H1 (cell line): Measurements from ENCODE around the gene ZNF746. TPM values are rescaled to one million over a fixed set of nuclear protein-coding genes. Genes with fewer than 3 reads are reported as not detected.

Experiments used
- CTCF ChIA-PET: fragments of 300-600 bp; sonication (Branson Sonifier 250); formaldehyde crosslinking; loops from one replicate; lab custom pipeline; 2021; ENCODE audit not compliant: partially characterized antibody; lab: Charles Lee
- POLR2A ChIA-PET: fragments of 300-600 bp; sonication (Branson Sonifier 250); formaldehyde crosslinking; loops from one replicate; lab custom pipeline; 2021; ENCODE audit warnings: inconsistent platforms; ENCODE audit not compliant: partially characterized antibody; lab: Charles Lee
- DNase-seq, 2 experiments: peaks; one replicate each; pipeline versions ENCODE4 v3.0.0 to v3.0.0-alpha.2; 2010 to 2022; ENCODE audit warnings: low spot score in 2 of 2, low read depth in 1 of 2, mixed read lengths in 1 of 2
- FAIRE-seq: peaks from 2 replicates; lab custom pipeline; 2011; peaks lifted over from hg19 to GRCh38; lab: Jason Lieb, UNC
- H2AFZ ChIP-seq: 2 replicates; pipeline ENCODE4 v1.8.1; 2012; ENCODE audit warnings: low read length, inconsistent platforms
- H2AK5ac ChIP-seq: 2 replicates; pipeline ENCODE4 v1.6.1; 2013; ENCODE audit warnings: low read depth, low read length
- H2BK120ac ChIP-seq: replicated peaks from 2 replicates; pipeline ENCODE3; 2013; ENCODE audit warnings: low read depth, low read length, inconsistent platforms
- H2BK12ac ChIP-seq: 2 replicates; pipeline ENCODE4 v1.6.1; 2013; ENCODE audit warnings: low read depth, low read length
- H2BK15ac ChIP-seq: 2 replicates; pipeline ENCODE4 v1.6.1; 2013; ENCODE audit warnings: low read length
- H2BK20ac ChIP-seq: 2 replicates; pipeline ENCODE4 v1.6.1; 2013; ENCODE audit warnings: low read length
- H2BK5ac ChIP-seq: 2 replicates; pipeline ENCODE4 v1.6.1; 2013; ENCODE audit warnings: low read depth, low read length
- H3K14ac ChIP-seq: 2 replicates; pipeline ENCODE4 v1.6.1; 2013; ENCODE audit warnings: inconsistent platforms; ENCODE audit not compliant: insufficient read length
- H3K18ac ChIP-seq: 2 replicates; pipeline ENCODE4 v1.6.1; 2013; ENCODE audit warnings: low read length; ENCODE audit errors: extremely low read depth
- H3K23ac ChIP-seq: 2 replicates; pipeline ENCODE4 v1.6.1; 2013; ENCODE audit warnings: inconsistent platforms; ENCODE audit not compliant: insufficient read length
- H3K23me2 ChIP-seq: 2 replicates; pipeline ENCODE4 v1.6.1; 2013; ENCODE audit warnings: low read depth, low read length
- H3K27ac ChIP-seq: 2 replicates; pipeline ENCODE4 v1.6.1; 2011; ENCODE audit warnings: low read depth, low read length, inconsistent platforms
- H3K27me3 ChIP-seq, 4 experiments: replicated peaks in 1 of 4; 1 replicate in 1 of 4; 2 replicates in 3 of 4; pipeline versions ENCODE4 v1.6.1 to v1.8.1; 2011 to 2013; ENCODE audit warnings: low read length in 3 of 4, mild to moderate bottlenecking in 3 of 4, inconsistent platforms in 2 of 4, mixed read lengths in 2 of 4, moderate library complexity in 1 of 4; ENCODE audit not compliant: control insufficient read depth in 3 of 4, insufficient read depth in 3 of 4; ENCODE audit errors: extremely low read depth in 1 of 4
- H3K36me3 ChIP-seq, 4 experiments: 2 replicates each; pipeline versions ENCODE4 v1.6.1 to v1.8.1; 2011 to 2013; ENCODE audit warnings: mild to moderate bottlenecking in 4 of 4, low read length in 3 of 4, moderate library complexity in 2 of 4, control low read depth in 1 of 4, inconsistent platforms in 1 of 4; ENCODE audit not compliant: insufficient read depth in 4 of 4, control insufficient read depth in 2 of 4
- H3K4ac ChIP-seq: replicated peaks from 2 replicates; pipeline ENCODE3; 2013; ENCODE audit warnings: low read length, low read depth, mixed read lengths, inconsistent platforms; ENCODE audit not compliant: insufficient read length
- H3K4me1 ChIP-seq, 4 experiments: replicated peaks in 1 of 4; 1 replicate in 1 of 4; 2 replicates in 3 of 4; pipeline versions ENCODE4 v1.6.1 to v1.8.1; 2011 to 2013; ENCODE audit warnings: low read length in 3 of 4, inconsistent platforms in 2 of 4, mixed read lengths in 1 of 4; ENCODE audit not compliant: insufficient read depth in 4 of 4, control insufficient read depth in 3 of 4
- H3K4me2 ChIP-seq, 2 experiments: 2 replicates each; pipeline versions ENCODE4 v1.6.1 to v1.8.1; 2011 to 2013; ENCODE audit warnings: low read depth in 2 of 2, low read length in 2 of 2, control low read depth in 1 of 2, inconsistent platforms in 1 of 2, mild to moderate bottlenecking in 1 of 2; ENCODE audit not compliant: insufficient read depth in 1 of 2
- H3K4me3 ChIP-seq, 4 experiments: fragments of 200-600, 300-600 bp in 1 of 4; sonication (generic), shearing (Covaris generic), sonication (Bioruptor Twin) in 1 of 4; 2 replicates each; pipeline versions ENCODE4 v1.5.1 to v1.8.1; 2011 to 2016; ENCODE audit warnings: low read length in 4 of 4, low read depth in 3 of 4, control low read depth in 2 of 4, inconsistent platforms in 2 of 4, mild to moderate bottlenecking in 2 of 4, mixed read lengths in 1 of 4, moderate library complexity in 1 of 4; ENCODE audit not compliant: insufficient read depth in 2 of 4; ENCODE audit errors: extremely low read depth in 1 of 4
- H3K56ac ChIP-seq: replicated peaks from 2 replicates; pipeline ENCODE3; 2013; ENCODE audit warnings: low read depth, mild to moderate bottlenecking, mixed read lengths, low read length, inconsistent platforms; ENCODE audit not compliant: insufficient read length
- H3K79me1 ChIP-seq: 2 replicates; pipeline ENCODE4 v1.6.1; 2013; ENCODE audit warnings: low read depth, low read length, control low read depth
- H3K79me2 ChIP-seq, 2 experiments: 2 replicates each; pipeline versions ENCODE4 v1.6.1 to v1.8.1; 2012 to 2013; ENCODE audit warnings: low read length in 2 of 2, mild to moderate bottlenecking in 2 of 2, inconsistent platforms in 1 of 2; ENCODE audit not compliant: insufficient read depth in 2 of 2, control insufficient read depth in 1 of 2
- H3K9ac ChIP-seq, 4 experiments: replicated peaks in 1 of 4; 1 replicate in 1 of 4; 2 replicates in 3 of 4; pipeline versions ENCODE4 v1.6.1 to v1.8.1; 2011 to 2013; ENCODE audit warnings: low read depth in 3 of 4, low read length in 3 of 4, control low read depth in 2 of 4, mild to moderate bottlenecking in 2 of 4, moderate library complexity in 2 of 4, inconsistent platforms in 1 of 4; ENCODE audit errors: extremely low read depth in 1 of 4
- H3K9me3 ChIP-seq, 2 experiments: 2 replicates each; pipeline versions ENCODE4 v1.6.1 to v1.8.1; 2012 to 2013; ENCODE audit warnings: mild to moderate bottlenecking in 2 of 2, moderate library complexity in 2 of 2, control low read depth in 1 of 2, inconsistent platforms in 1 of 2, low read depth in 1 of 2, low read length in 1 of 2, mixed read lengths in 1 of 2; ENCODE audit not compliant: insufficient read depth in 2 of 2
- H4K20me1 ChIP-seq, 2 experiments: replicated peaks in 1 of 2; 2 replicates each; pipeline versions ENCODE3 to v1.8.1; 2011 to 2013; ENCODE audit warnings: inconsistent platforms in 2 of 2, low read length in 2 of 2, mild to moderate bottlenecking in 1 of 2; ENCODE audit not compliant: insufficient read depth in 2 of 2, control insufficient read depth in 1 of 2
- H4K5ac ChIP-seq: 2 replicates; pipeline ENCODE4 v1.6.1; 2013; ENCODE audit warnings: low read length, low read depth, mixed read lengths, inconsistent platforms; ENCODE audit not compliant: insufficient read length
- H4K8ac ChIP-seq: 2 replicates; pipeline ENCODE4 v1.8.0; 2013; ENCODE audit warnings: mild to moderate bottlenecking, moderate library complexity, low read length, inconsistent platforms; ENCODE audit not compliant: insufficient read depth; ENCODE audit errors: extremely low read depth
- H4K91ac ChIP-seq: replicated peaks from 2 replicates; pipeline ENCODE3; 2013; ENCODE audit warnings: low read length, mixed read lengths, inconsistent platforms; ENCODE audit not compliant: insufficient read length
- ASH2L ChIP-seq: fragments of 200-600, 300-600 bp; sonication (generic); IDR thresholded peaks from one replicate; pipeline ENCODE4 v1.7.1; 2017; ENCODE audit warnings: low read length
- JUND ChIP-seq: IDR thresholded peaks from 2 replicates; pipeline ENCODE4 v1.6.1; 2011; ENCODE audit warnings: mild to moderate bottlenecking, improper control_type of control experiment, low read length
- KDM1A ChIP-seq: fragments of 200-600, 300-600 bp; sonication (generic); IDR thresholded peaks from 2 replicates; pipeline ENCODE4 v1.7.1; 2016; ENCODE audit warnings: mild to moderate bottlenecking, low read length, borderline replicate concordance
- RAD21 ChIP-seq, 2 experiments: IDR thresholded peaks in 1 of 2; conservative IDR thresholded peaks in 1 of 2; 2 replicates each; pipeline ENCODE4 v1.6.1; 2011; ENCODE audit warnings: low read depth in 2 of 2, low read length in 2 of 2, improper control_type of control experiment in 1 of 2, inconsistent platforms in 1 of 2, mild to moderate bottlenecking in 1 of 2, moderate library complexity in 1 of 2
- RBBP5 ChIP-seq: IDR thresholded peaks from 2 replicates; pipeline ENCODE4 v1.7.1; 2012; ENCODE audit warnings: low read depth, mild to moderate bottlenecking, inconsistent platforms, low read length, moderate library complexity, borderline replicate concordance
- RFX5 ChIP-seq: IDR thresholded peaks from 2 replicates; pipeline ENCODE4 v1.6.1; 2011; ENCODE audit warnings: low read depth, low read length, improper control_type of control experiment, borderline replicate concordance
- SIX5 ChIP-seq: IDR thresholded peaks from 2 replicates; pipeline ENCODE4 v1.6.1; 2011; ENCODE audit warnings: mild to moderate bottlenecking, low read depth, low read length
- TAF1 ChIP-seq: IDR thresholded peaks from 2 replicates; pipeline ENCODE4 v1.6.1; 2011; ENCODE audit warnings: mild to moderate bottlenecking, low read depth, low read length
- polyA plus RNA-seq, 7 experiments: library from polyadenylated mRNA; depleted of rRNA in 3 of 7; stranded (reverse) in 5 of 7; unstranded in 2 of 7; fragments of >200 nt in 5 of 7; fragments of 200-250 nt in 2 of 7; gene quantifications; 1 replicate in 5 of 7; 2 replicates in 1 of 7; 4 replicates in 1 of 7; pipeline versions ENCODE4 v1.2.1 to v1.2.3, GENCODE V29; 2011 to 2013; ENCODE audit warnings: missing spikeins in 2 of 7, mixed read lengths in 2 of 7
- total RNA-seq: library from RNA; stranded (reverse); fragmentation: NEBNext Ultra II Directional; extraction: Animal tissue kit (Norgen Biotek cat#: 25700); gene quantifications from 2 replicates; pipeline ENCODE4 v1.2.1, GENCODE V29; 2021
- TF ChIP-seq, protein P1 (sequence below), 3 experiments: IDR thresholded peaks; 1 replicate in 2 of 3; 2 replicates in 1 of 3; pipeline versions ENCODE4 v1.5.1 to v1.6.1; 2011; ENCODE audit warnings: low read length in 3 of 3, mild to moderate bottlenecking in 3 of 3, inconsistent platforms in 2 of 3, low read depth in 1 of 3, moderate library complexity in 1 of 3; ENCODE audit not compliant: insufficient read depth in 1 of 3; ENCODE audit errors: control extremely low read depth in 1 of 3

ZNF746 gene
- total and polyA plus RNA-seq, 2 of the 8 experiments (the other 6 are each of a cell fraction or from before 2014, with no cell fraction given), result 7.5 to 15.6 TPM

DNA sequence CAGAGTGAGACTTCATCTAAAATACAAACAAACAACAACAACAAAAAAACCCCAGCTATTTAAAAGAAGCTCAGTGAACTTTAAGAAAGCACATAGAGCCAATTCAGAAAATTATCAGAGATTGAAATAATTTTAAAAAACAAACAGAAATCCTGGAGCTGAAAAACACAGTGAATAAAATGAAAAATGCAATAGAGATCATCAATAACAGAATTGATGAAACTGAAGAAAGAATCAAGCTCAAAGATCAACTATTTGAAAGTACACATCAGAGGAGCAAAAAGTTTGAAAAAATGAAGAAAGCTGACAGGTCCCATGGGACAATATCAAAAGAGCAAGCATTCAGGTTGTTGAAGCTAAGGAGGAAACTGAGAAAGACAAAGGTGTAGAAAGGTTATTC is 12.2 kb upstream of the ZNF746 start:
- H2BK120ac ChIP-seq, result no peak overlapping the region
- peaks cover 14 to 17% of the 10 kb centered on the region in 2 experiments; a peak in 3 of 4 replicates for H3K9me3 ChIP-seq
- TF ChIP-seq KDM1A (no peak), ASH2L (no peak), JUND (no peak), TAF1 (no peak), RBBP5 (no peak), RAD21 (IDR thresholded peaks at IDR 0.05 in 1 of 2, conservative IDR thresholded peaks at IDR 0.05 in 1 of 2; ENCODE audit: low read depth in 2 of 2, low read length in 2 of 2) (no peak), RFX5 (no peak), SIX5 (no peak)
- TF ChIP-seq, protein P1, sequence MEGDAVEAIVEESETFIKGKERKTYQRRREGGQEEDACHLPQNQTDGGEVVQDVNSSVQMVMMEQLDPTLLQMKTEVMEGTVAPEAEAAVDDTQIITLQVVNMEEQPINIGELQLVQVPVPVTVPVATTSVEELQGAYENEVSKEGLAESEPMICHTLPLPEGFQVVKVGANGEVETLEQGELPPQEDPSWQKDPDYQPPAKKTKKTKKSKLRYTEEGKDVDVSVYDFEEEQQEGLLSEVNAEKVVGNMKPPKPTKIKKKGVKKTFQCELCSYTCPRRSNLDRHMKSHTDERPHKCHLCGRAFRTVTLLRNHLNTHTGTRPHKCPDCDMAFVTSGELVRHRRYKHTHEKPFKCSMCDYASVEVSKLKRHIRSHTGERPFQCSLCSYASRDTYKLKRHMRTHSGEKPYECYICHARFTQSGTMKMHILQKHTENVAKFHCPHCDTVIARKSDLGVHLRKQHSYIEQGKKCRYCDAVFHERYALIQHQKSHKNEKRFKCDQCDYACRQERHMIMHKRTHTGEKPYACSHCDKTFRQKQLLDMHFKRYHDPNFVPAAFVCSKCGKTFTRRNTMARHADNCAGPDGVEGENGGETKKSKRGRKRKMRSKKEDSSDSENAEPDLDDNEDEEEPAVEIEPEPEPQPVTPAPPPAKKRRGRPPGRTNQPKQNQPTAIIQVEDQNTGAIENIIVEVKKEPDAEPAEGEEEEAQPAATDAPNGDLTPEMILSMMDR (IDR thresholded peaks at IDR 0.05; ENCODE audit: control extremely low read depth in 1 of 3, insufficient read depth in 1 of 3, low read depth in 1 of 3, low read length in 3 of 3), result no peak
- H3K4me3 ChIP-seq, result no peak overlapping the region
- no peak overlapping the region for H4K5ac ChIP-seq
- no peak overlapping the region for H2AFZ ChIP-seq
- no peak overlapping the region for H3K4ac ChIP-seq
- no peak overlapping the region for H3K56ac ChIP-seq
- no peak overlapping the region for H4K8ac ChIP-seq
- no peak overlapping the region for H3K9ac ChIP-seq
- no peak overlapping the region for H4K91ac ChIP-seq
- H2AK5ac ChIP-seq, result no peak overlapping the region
- no peak overlapping the region for H3K23ac ChIP-seq
- H3K18ac ChIP-seq, result no peak overlapping the region
- H3K27ac ChIP-seq, result no peak overlapping the region
- H4K20me1 ChIP-seq, result no peaks in the 10 kb centered on the region
- DNase-seq (no peak), FAIRE-seq (no peak)
- 0 out of 2 replicates have a peak, but pooled peaks cover 1% of the 10 kb centered on the region for H3K23me2 ChIP-seq
- H3K27me3 ChIP-seq, result no peaks in the 10 kb centered on the region
- H3K79me2 ChIP-seq, result no peaks in the 10 kb centered on the region
- H3K4me1 ChIP-seq, result no peaks in the 10 kb centered on the region
- H2BK20ac ChIP-seq, result no peak overlapping the region
- H3K14ac ChIP-seq, result no peak overlapping the region
- H3K79me1 ChIP-seq, result no peaks in the 10 kb centered on the region
- H3K4me2 ChIP-seq, result no peak overlapping the region
- ChIA-PET CTCF (interaction anchor here (0.9 to 1.1 kb wide), 2 partner anchors 86 to 89 kb away, joined by 3 read pairs; no protein-coding TSS in a partner anchor), POLR2A (no interaction called here)
- no peak overlapping the region for H2BK15ac ChIP-seq
- H2BK12ac ChIP-seq, result no peak overlapping the region
- no peak overlapping the region for H2BK5ac ChIP-seq
- H3K36me3 ChIP-seq, result no peaks in the 10 kb centered on the region
